ENCODE results near the gene IL36G.
"Not testable (repeated sequence)": the region's sequence is repeated elsewhere in the genome, so short reads cannot be mapped to it uniquely, and the experiment has no call there.

Gene IL36G

DNA sequence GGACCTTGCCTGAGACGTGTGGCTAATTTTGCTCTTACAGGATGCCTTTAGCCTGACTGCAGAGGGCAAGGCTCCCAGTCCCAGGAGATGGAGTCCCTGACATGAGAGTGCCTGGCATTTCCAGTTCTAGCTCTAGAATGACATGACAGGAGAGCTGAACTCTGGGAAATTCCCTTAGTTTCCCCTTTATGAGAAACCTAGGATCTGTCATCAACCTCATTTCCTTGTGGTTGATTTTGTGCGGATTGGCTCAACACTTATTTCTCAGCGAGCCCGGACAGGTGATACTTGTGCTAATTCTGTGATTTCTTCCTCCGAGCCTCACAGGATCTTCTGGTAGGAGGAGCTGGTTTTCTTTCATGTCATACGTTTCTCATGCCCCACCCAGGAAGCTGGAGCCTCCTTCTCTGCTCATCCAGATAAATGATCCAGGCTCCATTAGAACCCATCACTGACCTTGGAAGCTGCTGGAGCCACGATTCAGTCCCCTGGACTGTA is at the start of gene IL36G:
TSS of gene IL36G (plus strand) at position 448 of the 498 bp plus-strand sequence. CDS start 633 bp downstream, outside the sequence.
- H3K27me3 ChIP-seq (ENCODE audit: control insufficient read depth, insufficient read depth, low read length) = peaks cover 4% of the 10 kb centered on the region
- no peaks in the 10 kb centered on the region for H3K4me1 ChIP-seq (ENCODE audit: control insufficient read depth, insufficient read depth, low read length)
- no peak within 1 kb of the TSS for H3K4me3 ChIP-seq (ENCODE audit: low read length)
- H3K27ac ChIP-seq (ENCODE audit: low read depth, low read length) = no peak within 1 kb of the TSS
- H3K36me3 ChIP-seq (ENCODE audit: control insufficient read depth, insufficient read depth, low read length) = no peaks in the 10 kb centered on the region
- H3K9ac ChIP-seq (ENCODE audit: low read length) = no peak within 1 kb of the TSS

DNA sequence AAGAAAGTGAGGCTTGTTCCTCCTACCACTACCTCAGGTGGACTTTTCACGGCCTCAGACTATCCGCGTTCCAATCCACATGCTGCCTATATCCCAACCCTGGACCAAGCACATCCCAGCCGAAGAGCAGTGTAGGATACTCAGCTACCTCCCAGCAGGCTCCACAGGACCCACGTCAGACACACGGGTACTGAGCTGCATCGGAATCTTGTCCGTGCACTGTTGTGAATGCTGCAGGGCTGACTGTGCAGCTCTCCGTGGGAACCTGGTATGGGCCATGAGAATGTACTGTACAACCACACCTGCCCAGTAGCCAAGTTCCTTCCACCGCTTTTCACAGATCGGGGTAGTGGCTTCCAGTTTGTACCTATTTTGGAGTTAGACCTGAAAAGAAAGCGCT is 44.5 kb upstream of the IL36G start:
- Histone ChIP-seq H3K9ac (ENCODE audit: low read length) (no peak overlapping the region), H3K27me3 (ENCODE audit: control insufficient read depth, insufficient read depth, low read length) (no peaks in the 10 kb centered on the region), H3K4me1 (ENCODE audit: control insufficient read depth, insufficient read depth, low read length) (no peaks in the 10 kb centered on the region), H3K36me3 (ENCODE audit: control insufficient read depth, insufficient read depth, low read length) (no peaks in the 10 kb centered on the region), H3K4me3 (ENCODE audit: low read length) (no peak overlapping the region), H3K27ac (ENCODE audit: low read depth, low read length) (no peak overlapping the region)

DNA sequence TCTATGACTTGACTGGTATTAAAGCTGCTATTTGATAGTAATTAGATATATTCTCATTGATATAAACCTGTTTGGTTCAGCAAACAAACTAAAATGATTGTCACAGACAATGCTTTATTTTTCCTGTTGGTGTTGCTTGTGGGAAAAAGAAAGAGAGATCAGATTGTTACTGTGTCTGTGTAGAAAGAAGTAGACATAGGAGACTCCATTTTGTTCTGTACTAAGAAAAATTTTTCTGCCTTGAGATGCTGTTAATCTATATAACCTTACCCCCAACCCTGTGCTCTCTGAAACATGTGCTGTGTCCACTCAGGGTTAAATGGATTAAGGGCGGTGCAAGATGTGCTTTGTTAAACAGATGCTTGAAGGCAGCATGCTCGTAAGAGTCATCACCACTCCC is 43.7 kb upstream of the IL36G start:
- H3K36me3 ChIP-seq (ENCODE audit: control insufficient read depth, insufficient read depth, low read length); H3K9ac ChIP-seq (ENCODE audit: low read length); H3K4me3 ChIP-seq (ENCODE audit: low read length); H3K27ac ChIP-seq (ENCODE audit: low read depth, low read length); H3K4me1 ChIP-seq (ENCODE audit: control insufficient read depth, insufficient read depth, low read length); H3K27me3 ChIP-seq (ENCODE audit: control insufficient read depth, insufficient read depth, low read length): not testable (repeated sequence)

DNA sequence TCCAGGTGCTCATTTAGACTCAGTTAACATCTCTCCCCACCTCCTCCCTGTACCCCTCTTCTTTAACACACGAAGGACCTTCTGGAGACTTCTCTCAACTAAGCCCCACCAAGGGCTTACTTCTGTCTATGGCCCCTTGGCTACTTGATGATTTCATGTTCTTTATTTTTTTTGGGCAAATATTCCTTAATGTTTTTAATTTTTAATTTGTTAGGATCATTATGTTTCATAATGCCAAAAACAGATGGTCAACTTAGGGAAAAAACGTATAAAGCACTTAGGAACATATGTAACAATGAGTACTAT is 40.9 kb upstream of the IL36G start:
- Histone ChIP-seq H3K9ac (ENCODE audit: low read length) (no peak overlapping the region), H3K27me3 (ENCODE audit: control insufficient read depth, insufficient read depth, low read length) (no peaks in the 10 kb centered on the region), H3K36me3 (ENCODE audit: control insufficient read depth, insufficient read depth, low read length) (no peaks in the 10 kb centered on the region), H3K4me1 (ENCODE audit: control insufficient read depth, insufficient read depth, low read length) (peaks cover 4% of the 10 kb centered on the region), H3K27ac (ENCODE audit: low read depth, low read length) (no peak overlapping the region), H3K4me3 (ENCODE audit: low read length) (no peak overlapping the region)

DNA sequence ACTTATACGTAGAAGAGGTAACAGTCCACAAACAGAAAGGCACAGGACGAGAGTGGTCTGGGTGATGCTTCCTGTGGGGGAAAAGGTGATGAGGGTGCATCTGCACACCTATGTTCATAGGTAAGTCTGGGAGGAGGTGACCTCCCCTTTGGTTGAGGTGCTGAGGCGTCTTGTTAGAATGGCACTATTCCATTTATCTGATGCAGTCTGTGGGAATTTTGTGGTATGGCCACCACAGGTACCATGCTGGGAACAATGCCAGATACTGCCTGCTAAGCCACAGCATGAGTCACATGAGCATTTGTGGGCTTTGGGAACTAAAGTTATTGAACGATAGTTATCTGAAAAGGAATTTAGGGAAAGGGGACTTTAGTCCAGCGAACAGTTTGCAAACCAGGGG is 38.9 kb upstream of the IL36G start:
- Histone ChIP-seq H3K36me3 (ENCODE audit: control insufficient read depth, insufficient read depth, low read length) (no peaks in the 10 kb centered on the region), H3K27ac (ENCODE audit: low read depth, low read length) (no peak overlapping the region), H3K27me3 (ENCODE audit: control insufficient read depth, insufficient read depth, low read length) (no peaks in the 10 kb centered on the region), H3K9ac (ENCODE audit: low read length) (no peak overlapping the region), H3K4me1 (ENCODE audit: control insufficient read depth, insufficient read depth, low read length) (peaks cover 5% of the 10 kb centered on the region), H3K4me3 (ENCODE audit: low read length) (no peak overlapping the region)

DNA sequence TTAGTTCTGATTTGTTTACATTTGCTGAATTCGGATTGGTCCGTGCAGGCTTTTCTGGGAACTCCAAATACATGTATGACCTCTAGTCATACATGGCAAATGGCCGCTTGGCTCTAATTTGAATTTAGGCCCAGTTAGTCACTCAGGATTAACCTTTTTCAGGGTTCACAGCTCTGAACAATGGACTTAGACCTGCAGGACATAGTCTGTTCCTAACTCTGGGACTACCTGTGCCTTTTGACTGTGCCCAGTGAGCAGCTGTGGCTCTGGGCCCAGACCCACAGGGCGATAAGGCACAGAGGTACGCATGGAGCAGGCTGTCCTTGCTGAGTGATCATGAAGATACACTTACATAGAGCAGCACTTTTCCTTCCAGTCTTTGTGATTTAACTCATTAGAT is 38.4 kb upstream of the IL36G start:
- H3K9ac ChIP-seq (ENCODE audit: low read length) = no peak overlapping the region
- H3K27me3 ChIP-seq (ENCODE audit: control insufficient read depth, insufficient read depth, low read length) = no peaks in the 10 kb centered on the region
- peaks cover 5% of the 10 kb centered on the region for H3K4me1 ChIP-seq (ENCODE audit: control insufficient read depth, insufficient read depth, low read length)
- no peaks in the 10 kb centered on the region for H3K36me3 ChIP-seq (ENCODE audit: control insufficient read depth, insufficient read depth, low read length)
- H3K4me3 ChIP-seq (ENCODE audit: low read length) = no peak overlapping the region
- no peak overlapping the region for H3K27ac ChIP-seq (ENCODE audit: low read depth, low read length)

DNA sequence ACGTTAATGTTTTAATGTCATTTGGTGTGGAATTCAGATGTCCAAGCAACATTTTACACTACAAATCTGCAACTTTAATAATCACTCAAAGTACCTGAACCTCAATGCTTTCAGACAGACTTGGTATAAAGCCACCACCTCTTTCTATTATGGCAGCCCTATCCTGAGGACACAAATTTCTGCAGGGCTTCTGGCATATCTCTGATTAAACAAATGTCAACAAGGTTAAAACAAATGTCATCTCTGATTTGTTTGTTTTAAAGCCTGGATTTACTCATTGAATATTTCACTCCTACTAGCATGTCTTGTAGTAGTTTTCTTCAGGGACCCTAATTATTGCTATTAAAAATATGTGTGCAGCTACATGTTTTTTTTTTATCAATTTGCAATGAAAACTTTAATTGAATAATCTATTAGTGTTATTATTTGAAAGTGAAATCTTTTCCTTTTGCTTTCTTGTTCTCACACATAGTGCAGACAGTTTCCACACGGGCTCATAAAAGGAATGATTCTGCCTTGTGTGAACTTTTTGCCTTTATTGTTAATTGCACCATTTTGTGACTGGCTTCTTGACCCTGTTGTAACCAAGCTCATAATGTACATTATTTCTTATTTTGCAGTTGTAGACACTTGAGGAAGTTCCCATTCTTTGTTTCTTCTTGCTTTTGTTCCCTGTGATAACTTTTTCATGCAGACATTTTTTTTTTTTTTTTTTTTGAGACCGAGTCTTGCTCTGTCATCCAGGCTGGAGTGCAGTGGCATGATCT is 36.8 kb upstream of the IL36G start:
- Histone ChIP-seq H3K4me3 (ENCODE audit: low read length) (no peak overlapping the region), H3K9ac (ENCODE audit: low read length) (no peak overlapping the region), H3K4me1 (ENCODE audit: control insufficient read depth, insufficient read depth, low read length) (peaks cover 5% of the 10 kb centered on the region), H3K36me3 (ENCODE audit: control insufficient read depth, insufficient read depth, low read length) (no peaks in the 10 kb centered on the region), H3K27me3 (ENCODE audit: control insufficient read depth, insufficient read depth, low read length) (no peaks in the 10 kb centered on the region), H3K27ac (ENCODE audit: low read depth, low read length) (no peak overlapping the region)

DNA sequence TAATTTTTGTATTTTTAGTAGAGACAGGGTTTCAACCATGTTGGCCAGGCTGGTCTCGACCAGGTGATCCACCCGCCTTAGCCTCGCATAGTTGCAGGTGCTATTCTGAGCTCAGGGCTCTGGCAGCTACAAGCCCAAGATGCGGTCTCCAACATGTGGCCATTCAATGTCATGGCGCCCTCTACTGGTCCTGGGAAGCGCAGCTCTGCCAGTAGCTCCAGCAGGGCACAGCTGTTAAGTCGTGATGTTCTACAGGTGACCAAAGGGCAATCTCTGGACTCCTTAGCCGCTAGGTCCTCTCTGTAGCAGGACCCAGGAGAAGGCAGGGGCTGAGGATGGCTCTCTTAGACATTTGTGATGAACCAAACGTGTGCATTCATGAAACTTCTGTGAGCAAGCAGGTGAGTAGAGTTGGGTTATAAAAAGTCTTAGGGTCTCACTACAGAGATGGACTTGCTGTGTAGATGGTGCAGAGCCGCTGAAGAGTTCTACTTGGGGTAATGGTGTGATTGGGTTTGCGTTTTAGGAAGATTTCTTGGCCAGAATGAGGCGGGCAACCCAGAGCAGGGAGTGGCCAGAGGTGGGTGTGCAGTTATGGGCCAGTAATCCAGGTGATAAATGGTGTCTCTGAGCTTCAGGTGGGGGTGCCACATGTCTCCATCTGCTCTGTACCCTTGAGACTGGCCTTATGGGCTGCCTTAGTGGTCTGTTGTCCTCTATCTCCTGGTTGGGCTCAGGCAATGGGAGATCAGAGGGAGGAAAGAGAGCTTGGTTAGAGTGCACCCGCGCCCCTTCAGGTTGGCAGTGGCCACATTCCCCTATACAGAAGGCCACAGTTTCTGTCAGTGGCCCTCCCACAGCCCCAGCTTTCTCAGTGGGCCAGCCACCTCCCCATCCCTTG is 35.8 kb upstream of the IL36G start:
- H3K9ac ChIP-seq (ENCODE audit: low read length) = no peak overlapping the region
- H3K36me3 ChIP-seq (ENCODE audit: control insufficient read depth, insufficient read depth, low read length) = no peaks in the 10 kb centered on the region
- no peak overlapping the region for H3K27ac ChIP-seq (ENCODE audit: low read depth, low read length)
- no peaks in the 10 kb centered on the region for H3K27me3 ChIP-seq (ENCODE audit: control insufficient read depth, insufficient read depth, low read length)
- peaks cover 5% of the 10 kb centered on the region for H3K4me1 ChIP-seq (ENCODE audit: control insufficient read depth, insufficient read depth, low read length)
- H3K4me3 ChIP-seq (ENCODE audit: low read length) = no peak overlapping the region

DNA sequence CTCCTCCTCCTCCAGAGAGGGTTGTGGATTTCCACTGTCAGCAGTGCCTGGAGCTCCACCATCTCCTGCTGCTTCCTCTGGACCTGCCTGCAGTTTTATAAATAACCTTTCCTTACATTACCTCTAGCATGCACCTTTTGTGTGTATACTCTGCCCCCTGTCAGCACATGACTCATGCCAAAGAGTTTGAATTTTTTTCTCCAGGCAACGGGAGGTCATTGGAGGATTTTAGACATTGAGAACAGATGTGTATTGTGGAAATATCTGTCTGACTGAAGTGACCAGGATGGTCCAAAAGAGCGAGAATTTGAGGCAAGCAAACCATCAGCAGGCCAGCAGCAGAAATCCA is 35.2 kb upstream of the IL36G start:
- Histone ChIP-seq H3K4me1 (ENCODE audit: control insufficient read depth, insufficient read depth, low read length) (peaks cover 5% of the 10 kb centered on the region), H3K9ac (ENCODE audit: low read length) (no peak overlapping the region), H3K27ac (ENCODE audit: low read depth, low read length) (no peak overlapping the region), H3K4me3 (ENCODE audit: low read length) (no peak overlapping the region), H3K27me3 (ENCODE audit: control insufficient read depth, insufficient read depth, low read length) (no peaks in the 10 kb centered on the region), H3K36me3 (ENCODE audit: control insufficient read depth, insufficient read depth, low read length) (no peaks in the 10 kb centered on the region)

DNA sequence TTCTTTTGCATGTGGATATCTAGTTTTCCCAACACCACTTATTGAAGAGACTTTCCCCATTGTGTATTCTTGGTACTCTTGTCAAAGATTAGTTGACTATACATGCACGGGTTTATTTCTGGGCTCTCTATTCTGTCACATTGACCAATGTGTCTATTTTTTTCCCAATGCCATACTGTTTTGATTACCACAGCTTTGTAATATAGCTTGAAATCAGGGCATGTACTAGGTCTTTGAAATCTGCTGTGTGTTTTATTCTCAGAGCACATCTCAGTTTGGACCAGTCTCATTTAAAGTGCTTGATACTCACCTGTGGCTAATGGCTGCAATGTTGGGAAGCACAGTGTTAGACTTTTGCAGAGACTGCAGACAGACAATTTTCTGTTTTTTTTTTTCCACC is 32.8 kb upstream of the IL36G start:
- Histone ChIP-seq H3K4me3 (ENCODE audit: low read length) (no peak overlapping the region), H3K4me1 (ENCODE audit: control insufficient read depth, insufficient read depth, low read length) (peaks cover 5% of the 10 kb centered on the region), H3K9ac (ENCODE audit: low read length) (no peak overlapping the region), H3K27ac (ENCODE audit: low read depth, low read length) (no peak overlapping the region), H3K36me3 (ENCODE audit: control insufficient read depth, insufficient read depth, low read length) (no peaks in the 10 kb centered on the region), H3K27me3 (ENCODE audit: control insufficient read depth, insufficient read depth, low read length) (no peaks in the 10 kb centered on the region)

DNA sequence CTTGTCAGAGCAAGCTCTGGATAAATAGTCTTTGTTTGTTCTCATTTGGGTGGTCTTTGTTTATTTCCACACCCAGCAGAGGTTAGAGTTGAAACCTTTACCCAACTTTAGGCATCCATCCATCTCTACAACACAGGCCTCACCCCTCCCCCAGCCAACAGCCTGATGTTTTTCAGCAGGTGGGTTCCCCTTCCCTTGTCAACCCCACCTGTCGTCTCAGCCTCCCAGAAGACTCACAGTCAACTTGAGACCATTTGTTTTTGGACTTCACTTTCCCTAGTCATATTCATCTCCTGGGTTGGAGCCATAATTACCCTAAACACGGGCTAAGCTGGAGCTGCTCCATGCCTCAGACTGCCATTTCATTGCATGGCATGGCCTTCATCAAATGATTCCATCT is 31.7 kb upstream of the IL36G start:
- Histone ChIP-seq H3K36me3 (ENCODE audit: control insufficient read depth, insufficient read depth, low read length) (no peaks in the 10 kb centered on the region), H3K27ac (ENCODE audit: low read depth, low read length) (no peak overlapping the region), H3K27me3 (ENCODE audit: control insufficient read depth, insufficient read depth, low read length) (no peaks in the 10 kb centered on the region), H3K9ac (ENCODE audit: low read length) (no peak overlapping the region), H3K4me1 (ENCODE audit: control insufficient read depth, insufficient read depth, low read length) (peaks cover 2% of the 10 kb centered on the region), H3K4me3 (ENCODE audit: low read length) (no peak overlapping the region)

DNA sequence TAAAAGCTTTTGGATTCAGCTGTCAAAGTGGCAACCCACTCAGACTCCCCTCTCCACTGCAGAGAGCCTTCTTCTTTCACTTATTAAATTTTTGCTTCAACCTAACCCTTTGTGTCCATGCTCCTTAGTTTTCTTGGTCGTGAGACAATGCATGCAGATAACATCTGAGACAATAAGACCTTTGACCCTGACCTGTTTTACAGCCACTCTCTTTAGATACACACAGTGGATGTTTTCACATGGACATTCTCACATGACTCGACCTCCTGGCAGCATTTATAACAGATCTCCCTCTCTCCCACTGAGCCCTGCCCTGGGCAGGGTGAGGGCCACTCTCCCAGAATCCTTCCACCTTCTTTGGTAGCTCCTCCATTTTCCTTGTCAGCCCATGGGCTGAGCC is 30.4 kb upstream of the IL36G start:
- no peaks in the 10 kb centered on the region for H3K27me3 ChIP-seq (ENCODE audit: control insufficient read depth, insufficient read depth, low read length)
- no peaks in the 10 kb centered on the region for H3K36me3 ChIP-seq (ENCODE audit: control insufficient read depth, insufficient read depth, low read length)
- H3K9ac ChIP-seq (ENCODE audit: low read length) = no peak overlapping the region
- no peak overlapping the region for H3K27ac ChIP-seq (ENCODE audit: low read depth, low read length)
- H3K4me3 ChIP-seq (ENCODE audit: low read length) = no peak overlapping the region
- no peaks in the 10 kb centered on the region for H3K4me1 ChIP-seq (ENCODE audit: control insufficient read depth, insufficient read depth, low read length)

DNA sequence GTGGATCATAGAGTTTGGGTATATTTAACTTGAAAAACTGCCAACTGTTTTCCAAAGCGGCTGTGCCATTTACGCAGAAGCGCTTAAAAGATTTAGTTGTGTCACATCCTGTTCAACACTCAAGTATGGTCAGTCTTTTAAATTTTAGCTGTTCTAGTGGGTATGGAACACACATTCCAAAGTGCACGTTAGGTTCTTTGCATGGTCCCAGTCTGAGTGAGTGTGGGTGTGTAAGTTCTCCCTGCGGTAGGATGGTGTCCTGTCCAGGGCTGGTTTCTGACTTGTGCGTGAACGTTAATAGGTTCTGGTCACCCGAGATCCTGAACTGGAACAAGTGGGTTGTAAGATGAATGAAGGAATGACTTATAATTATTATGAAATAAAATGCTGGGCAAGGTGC is 28.4 kb upstream of the IL36G start:
- H3K27ac ChIP-seq (ENCODE audit: low read depth, low read length) = no peak overlapping the region
- no peaks in the 10 kb centered on the region for H3K36me3 ChIP-seq (ENCODE audit: control insufficient read depth, insufficient read depth, low read length)
- no peak overlapping the region for H3K9ac ChIP-seq (ENCODE audit: low read length)
- no peaks in the 10 kb centered on the region for H3K4me1 ChIP-seq (ENCODE audit: control insufficient read depth, insufficient read depth, low read length)
- H3K27me3 ChIP-seq (ENCODE audit: control insufficient read depth, insufficient read depth, low read length) = no peaks in the 10 kb centered on the region
- no peak overlapping the region for H3K4me3 ChIP-seq (ENCODE audit: low read length)

Data from rectal smooth muscle tissue (tissue), 1 donor.